HG03575 (cell line): ENCODE data around the gene DEGS2.
A peak's percentile ranks its signal among the peaks of the same experiment; 100 is the strongest.

Experiments
- ATAC-seq: cut with Tn5 transposase; IDR thresholded peaks from one replicate; pipeline ENCODE4 v1.9.1; 2021; ENCODE audit not compliant: unreplicated experiment, insufficient number of reproducible peaks, low FRiP score; ENCODE audit errors: extremely low read depth

DEGS2 gene

DNA sequence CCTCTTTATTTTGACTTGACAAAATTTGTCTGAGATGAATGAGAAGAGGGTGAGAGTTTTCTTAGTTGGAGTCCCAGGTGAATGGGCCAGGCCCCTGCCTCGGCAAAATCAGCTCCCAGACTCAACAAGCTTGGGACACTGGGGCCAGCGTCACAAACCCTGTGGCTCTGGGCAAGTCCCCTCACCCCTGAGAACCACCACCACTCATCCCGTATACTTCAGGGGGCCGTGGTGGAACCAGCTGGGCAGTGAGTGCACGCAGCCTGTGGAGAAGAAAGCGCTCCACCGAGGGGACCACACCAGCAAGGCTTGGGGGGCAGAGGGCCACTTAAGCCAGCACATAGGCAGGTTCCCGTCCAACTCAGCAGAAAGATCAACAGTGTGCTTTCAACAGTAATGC is 40.2 kb downstream of the DEGS2 start:
- ATAC-seq = no peak

- ATAC-seq = no peak
These were observed 40.9 kb downstream of the DEGS2 start for GRCh38 chr14:100118396-100119011.

DNA sequence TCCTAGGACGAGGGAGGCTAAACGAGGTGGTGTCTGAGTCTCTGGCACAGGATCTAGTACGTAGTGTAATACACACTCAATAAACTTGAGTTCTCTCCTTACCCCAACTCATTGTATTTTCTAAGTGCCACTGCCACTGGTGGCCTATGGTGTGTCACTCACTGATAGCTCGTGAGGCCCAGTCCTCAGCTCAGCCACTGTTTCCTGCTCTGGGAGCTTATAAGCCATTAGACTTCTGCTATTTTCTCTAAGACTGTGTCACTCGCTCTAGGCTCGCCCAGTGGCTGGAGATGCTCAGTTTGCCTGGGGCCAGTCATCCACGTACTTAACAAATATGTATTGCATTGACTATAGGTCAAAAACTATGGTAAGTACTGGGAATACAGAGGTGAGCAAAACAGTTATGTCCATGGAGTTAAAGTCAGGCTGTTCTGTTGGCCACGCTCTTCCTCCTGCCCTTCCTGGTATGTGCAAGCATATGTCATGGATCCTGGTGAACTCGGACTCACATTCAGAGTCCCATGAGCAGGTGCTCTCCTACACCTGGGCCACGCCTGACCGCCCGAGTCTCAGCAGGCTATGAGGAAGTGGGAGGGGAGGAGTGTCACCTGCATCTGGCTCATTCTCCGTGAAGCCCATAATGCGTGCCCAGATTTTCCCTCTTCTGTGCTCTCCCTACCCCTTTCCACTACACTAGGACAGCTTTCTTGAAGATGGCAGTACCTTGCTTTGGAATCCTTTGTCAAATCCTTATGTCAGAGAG is 41.6 kb downstream of the DEGS2 start:
- ATAC-seq = no peak

DNA sequence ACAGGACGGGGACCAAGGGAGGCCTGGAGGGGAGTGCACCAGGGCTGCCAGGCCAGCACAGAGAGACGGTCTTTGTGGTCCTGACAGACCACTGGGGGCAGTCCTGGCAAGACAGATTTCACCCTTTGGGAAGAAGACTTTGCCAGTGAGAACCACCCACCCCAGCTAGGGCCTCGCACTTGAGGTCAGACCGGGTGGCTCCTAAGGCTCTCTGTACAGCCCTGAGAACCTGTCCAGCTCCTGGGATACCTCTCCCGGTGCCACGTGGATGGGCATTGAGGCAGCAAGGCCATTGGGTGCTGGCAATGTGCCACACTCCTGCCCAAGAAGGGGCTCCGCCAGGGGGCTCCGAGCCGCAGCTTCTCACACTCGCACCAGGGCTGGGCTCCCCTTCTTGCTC is 42.4 kb downstream of the DEGS2 start:
- no peak for ATAC-seq

DNA sequence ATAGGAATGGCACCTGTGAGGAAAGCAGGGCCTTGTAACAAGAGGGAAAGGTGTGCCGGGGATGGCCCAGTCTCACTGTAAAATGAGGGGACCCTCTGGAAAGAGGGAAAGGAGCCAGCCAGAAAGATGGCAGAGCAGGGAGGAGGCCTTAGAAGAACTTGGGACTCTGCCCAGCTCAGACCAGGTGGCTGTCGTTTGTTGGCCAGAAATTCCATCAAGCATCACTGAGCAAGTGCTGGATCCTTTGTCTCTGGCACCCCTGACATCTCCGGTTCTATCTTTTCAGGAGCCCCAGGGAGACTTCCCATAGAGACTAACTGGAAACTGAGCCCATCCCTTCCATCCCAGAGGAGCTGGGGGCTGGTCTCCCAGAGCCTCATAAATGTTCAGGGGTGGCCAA is 43.3 kb downstream of the DEGS2 start:
- ATAC-seq = no peak

DNA sequence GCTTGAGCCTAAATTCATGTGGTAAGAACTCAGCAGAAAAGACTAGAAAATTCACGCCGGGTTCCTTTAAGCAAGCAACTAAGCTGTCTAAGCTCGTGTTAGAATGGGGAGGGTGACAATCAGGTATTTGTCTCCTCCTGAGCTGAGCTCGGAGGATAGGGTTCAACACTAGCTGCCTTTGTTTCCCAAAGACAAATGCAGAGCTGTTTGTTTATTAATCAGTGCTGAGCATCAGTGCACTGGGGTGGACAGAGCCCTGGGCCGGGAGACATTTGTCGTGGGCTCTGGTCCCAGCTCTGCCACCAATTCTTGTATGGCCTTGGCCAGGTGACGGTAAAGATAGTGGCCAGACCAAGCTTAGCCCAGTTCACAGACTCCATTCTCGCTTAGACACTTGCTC is 43.7 kb downstream of the DEGS2 start:
- no peak for ATAC-seq

DNA sequence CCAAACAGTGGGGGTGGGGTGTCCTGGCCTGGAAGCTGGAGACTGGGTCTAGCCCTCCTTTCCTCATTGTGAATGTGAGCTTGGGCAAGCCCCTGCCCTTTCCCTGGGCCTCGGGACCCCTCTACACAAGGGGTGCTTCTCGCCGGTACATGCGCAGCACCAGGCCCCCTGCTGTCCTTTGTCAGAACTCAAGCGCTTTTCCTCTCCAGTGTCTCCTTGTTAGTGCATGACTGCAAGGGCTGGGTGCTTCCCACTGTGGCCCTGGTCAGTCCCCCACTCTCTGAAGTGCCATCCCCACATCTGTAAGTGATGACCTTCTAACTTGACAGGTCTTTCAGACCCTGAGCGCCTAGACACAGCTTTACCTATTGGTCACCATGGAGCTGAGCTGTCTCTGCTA is 44.2 kb downstream of the DEGS2 start:
- no peak for ATAC-seq

- no peak for ATAC-seq
These were observed 45.2 kb downstream of the DEGS2 start for GRCh38 chr14:100114109-100114765.

- ATAC-seq = no peak
These were observed 47.3 kb downstream of the DEGS2 start for GRCh38 chr14:100111931-100112704.

GRCh38 chr14:100110816-100111215 is 48.6 kb downstream of the DEGS2 start:
- no peak for ATAC-seq

DNA sequence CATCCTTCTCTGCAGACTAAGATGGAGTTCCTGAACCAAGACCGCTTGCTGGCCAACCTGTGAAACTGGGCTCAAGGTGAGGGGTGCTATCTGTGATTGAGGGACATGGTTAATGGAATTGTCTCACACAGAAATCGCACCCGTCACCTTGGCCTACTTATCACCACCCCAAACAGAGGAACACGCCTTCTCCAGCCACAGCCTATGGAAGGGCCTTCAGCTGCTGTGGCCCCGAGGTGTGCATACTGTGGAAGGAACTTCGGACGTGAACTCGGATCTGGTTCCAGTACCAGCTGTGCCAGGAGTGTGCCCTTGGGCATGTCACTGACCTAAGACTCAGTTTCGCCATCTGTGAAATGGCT is 49.9 kb downstream of the DEGS2 start:
- ATAC-seq = no peak

- ATAC-seq = no peak
These were observed 50.4 kb downstream of the DEGS2 start for GRCh38 chr14:100108840-100109593.

DNA sequence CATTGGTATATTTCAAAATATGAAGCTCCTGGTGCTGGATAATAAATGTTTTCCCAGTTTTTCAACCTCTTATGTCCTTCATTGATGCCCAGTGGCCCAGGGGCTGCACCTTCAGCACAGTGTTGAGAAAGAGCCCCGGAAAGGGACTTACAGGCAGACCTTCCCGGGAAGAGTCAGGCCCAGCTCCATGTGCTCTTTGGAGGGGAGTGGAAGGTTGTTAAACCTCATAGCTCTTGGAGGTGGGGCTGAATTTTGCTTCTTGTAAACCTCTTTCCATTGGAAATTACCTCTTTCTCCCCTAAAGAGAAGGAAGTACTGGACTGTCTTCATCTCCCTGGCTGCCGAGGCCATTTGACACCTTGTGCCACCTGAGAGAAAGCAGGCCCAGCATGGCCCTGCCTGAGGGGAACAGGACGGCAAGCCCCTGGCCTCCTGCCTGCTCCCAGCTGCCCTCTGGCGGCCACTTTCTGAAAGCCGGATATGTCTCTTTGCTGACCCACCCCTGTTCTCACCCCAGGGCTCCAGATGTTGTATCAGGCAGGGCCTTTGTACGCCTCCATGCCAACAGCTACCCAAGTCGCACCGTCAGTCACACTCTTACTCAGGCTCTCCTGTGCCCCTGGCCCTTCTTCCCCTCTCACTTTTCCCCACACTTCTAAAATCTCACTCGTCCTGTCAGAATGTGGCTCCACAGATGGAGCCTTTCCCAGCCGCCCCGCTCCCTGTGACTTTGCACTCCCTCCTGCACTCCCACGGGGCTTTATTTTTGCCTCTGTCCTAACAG is 51.2 kb downstream of the DEGS2 start:
- peak; percentile 48 for ATAC-seq

- ATAC-seq = no peak
These were observed 52.2 kb downstream of the DEGS2 start for GRCh38 chr14:100107236-100107635.

- no peak for ATAC-seq
These were observed 53.0 kb downstream of the DEGS2 start for GRCh38 chr14:100106250-100107112.

DNA sequence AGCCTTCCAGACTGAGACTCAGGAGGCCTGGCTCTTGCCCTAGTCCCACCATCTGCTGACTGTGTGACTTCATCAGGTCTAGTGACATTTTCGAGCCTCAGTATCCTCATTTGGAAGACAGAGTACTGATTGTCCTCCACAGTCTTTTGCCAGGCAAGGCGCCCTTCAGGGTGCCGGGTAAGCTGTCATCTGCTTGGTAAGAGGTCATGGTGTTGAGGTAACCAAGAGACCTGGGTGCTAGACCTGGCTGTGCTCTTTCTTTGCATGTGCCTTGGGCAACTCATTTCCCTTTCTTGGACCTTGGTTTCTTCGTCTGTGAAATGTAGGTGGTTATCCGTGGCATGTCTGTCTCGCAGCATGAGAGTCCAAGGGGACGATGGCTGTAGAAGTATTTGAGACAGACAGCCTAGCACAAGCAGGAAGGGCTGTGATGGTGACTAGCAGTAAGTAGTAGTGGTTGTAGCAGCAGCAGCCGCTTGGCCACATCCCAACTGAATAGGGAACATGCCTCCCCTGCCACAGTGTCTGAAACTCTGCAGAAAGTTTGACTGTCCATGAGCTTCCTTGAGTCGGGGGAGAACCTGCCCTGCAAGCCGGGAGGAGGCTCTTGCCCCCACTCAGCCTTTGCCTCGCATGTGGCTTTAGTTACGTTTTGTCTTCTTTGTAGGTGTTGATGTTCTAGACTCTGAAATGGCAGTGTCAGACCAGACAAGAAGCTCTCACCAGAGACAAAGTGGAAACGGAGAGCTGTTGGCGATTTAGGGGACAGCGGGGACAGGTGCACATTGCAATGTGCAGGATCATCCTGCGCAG is 53.9 kb downstream of the DEGS2 start:
- ATAC-seq = no peak
